HFF-Myc (cell line): ENCODE measurements around the gene ACOXL.

ENCODE experiments used
- DNase-seq: peaks from one replicate; pipeline ENCODE4 v3.0.0-alpha.2; 2011; ENCODE audit warnings: low read depth; ENCODE audit errors: extremely low read depth
- H3K4me3 ChIP-seq: replicated peaks from 2 replicates; pipeline ENCODE4 v1.5.1; 2011; ENCODE audit warnings: low read depth, mild to moderate bottlenecking, control low read depth, low read length
- CTCF ChIP-seq: IDR thresholded peaks from 2 replicates; pipeline ENCODE4 v1.5.1; 2012; ENCODE audit warnings: mild to moderate bottlenecking, low read depth, low read length, control low read depth; ENCODE audit errors: missing control alignments

The ACOXL gene

GRCh38 chr2:111099402-111099801 is 367.0 kb downstream of the ACOXL start:
- no peak for TF ChIP-seq CTCF
- no peak for DNase-seq
- no peak overlapping the region for H3K4me3 ChIP-seq

GRCh38 chr2:111100087-111100764 is 367.9 kb downstream of the ACOXL start:
- no peak overlapping the region for H3K4me3 ChIP-seq
- no peak for TF ChIP-seq CTCF
- no peak for DNase-seq

- DNase-seq = no peak
- TF ChIP-seq CTCF = no peak
- H3K4me3 ChIP-seq = no peak overlapping the region
Measured at GRCh38 chr2:111100765-111101162, 368.4 kb downstream of the ACOXL start.

GRCh38 chr2:111101592-111101991 is 369.2 kb downstream of the ACOXL start:
- no peak overlapping the region for H3K4me3 ChIP-seq
- TF ChIP-seq CTCF = no peak
- no peak for DNase-seq

- H3K4me3 ChIP-seq = no peak overlapping the region
- TF ChIP-seq CTCF = no peak
- no peak for DNase-seq
Measured at GRCh38 chr2:111102216-111102615, 369.8 kb downstream of the ACOXL start.

- DNase-seq = no peak
- no peak for TF ChIP-seq CTCF
- no peak overlapping the region for H3K4me3 ChIP-seq
Measured at GRCh38 chr2:111105926-111106325, 373.6 kb downstream of the ACOXL start.

- no peak for TF ChIP-seq CTCF
- no peak for DNase-seq
- no peak overlapping the region for H3K4me3 ChIP-seq
Measured at GRCh38 chr2:111106706-111107105, 374.3 kb downstream of the ACOXL start.
